Right lobe of liver (tissue), 6 donors: ENCODE data around the gene SORBS2. TPM values are rescaled to one million over a fixed set of nuclear protein-coding genes. Genes with fewer than 3 reads are reported as not detected.

Experiments used
- ATAC-seq, 4 donors: fragments of 200-7000 bp; cut with Tn5 transposase; one replicate each; pipeline ENCODE4 v1.9.1; 2020; ENCODE audit warnings: mild to moderate bottlenecking in 4 of 4, moderate library complexity in 4 of 4
- DNase-seq, 3 donors: peaks; one replicate each; pipeline ENCODE4 v3.0.0-alpha.2; 2020
- H3K27ac ChIP-seq, 3 donors: fragments of 200-600 bp; one replicate each; pipeline ENCODE4 v1.8.0; 2022
- H3K27me3 ChIP-seq, 2 donors: fragments of 200-600 bp; one replicate each; pipeline ENCODE4 v1.8.0; 2022
- H3K36me3 ChIP-seq, 4 donors: fragments of 200-600 bp; sonication (generic) in 1 of 4; one replicate each; pipeline versions ENCODE4 v1.5.1 to v1.8.0; 2017 to 2022; ENCODE audit warnings: control low read depth in 1 of 4
- H3K4me1 ChIP-seq, 4 donors: fragments of 200-600 bp; sonication (generic) in 1 of 4; one replicate each; pipeline versions ENCODE4 v1.5.1 to v1.8.0; 2017 to 2022; ENCODE audit warnings: control low read depth in 1 of 4
- H3K4me3 ChIP-seq, 3 donors: fragments of 200-600 bp; one replicate each; pipeline ENCODE4 v1.8.0; 2022
- H3K9me3 ChIP-seq, 4 donors: fragments of 200-600 bp; sonication (generic) in 1 of 4; one replicate each; pipeline versions ENCODE4 v1.5.1 to v1.8.0; 2017 to 2022; ENCODE audit warnings: control low read depth in 1 of 4
- CTCF ChIP-seq, 4 donors: fragments of 200-600 bp in 3 of 4; fragments of 450-650 bp in 1 of 4; IDR thresholded peaks; one replicate each; pipeline versions ENCODE4 v1.5.1 to v1.8.0; 2016 to 2022; ENCODE audit warnings: antibody characterized with exemption in 4 of 4, mild to moderate bottlenecking in 2 of 4
- POLR2A ChIP-seq: fragments of 450-650 bp; IDR thresholded peaks from one replicate; pipeline ENCODE4 v1.6.1; 2017; ENCODE audit warnings: antibody characterized with exemption, mild to moderate bottlenecking
- WGBS: methylation state at CpG from one replicate; pipeline ENCODE4 v1.1.6; 2018; ENCODE audit warnings: low coverage, low lambda C conversion rate; ENCODE audit not compliant: insufficient coverage; ENCODE audit errors: missing lambda C conversion rate; 5-methylcytosine and 5-hydroxymethylcytosine counted together
- intact Hi-C, 2 donors: fragments of 100-400 bp; cut with DNase I; formaldehyde crosslinking; loops; one replicate each; pipeline versions ENCODE4 v1.11.2 to v1.14.1; 2022
- total RNA-seq, 6 experiments: library from RNA; depleted of rRNA in 2 of 6; stranded (reverse); fragments of >200 nt in 2 of 6; fragmentation: NEBNext Ultra II Directional in 3 of 6; extraction: Animal tissue kit (Norgen Biotek cat#: 25700) in 3 of 6; gene quantifications; one replicate each; pipeline versions ENCODE4 v1.1.0 to v1.2.4, GENCODE V29; 2016 to 2023
- donor health status: DM: no; HTN: yes; CAD: no.
- donor health status: DM: no; HTN: no; CAD: no.
- donor health status: DM: no; HTN: no; CAD: no.
- donor health status: DM: no; HTN: yes; CAD: no.
- donor health status: DM: no; HTN: yes; CAD: no.

Gene SORBS2
- total RNA-seq, 6 experiments from 2014 or later, result 60.8 to 144 (median 107) TPM

- WGBS, result 67% methylated on average over 6 of the region's 6 CpGs
- TF ChIP-seq CTCF (IDR thresholded peaks at IDR 0.05) (no peak), POLR2A (no peak)
These were observed 225.0 kb downstream of the SORBS2 start for GRCh38 chr4:185587030-185587426.

GRCh38 chr4:185585211-185585610 is 226.8 kb downstream of the SORBS2 start:
- Histone ChIP-seq H3K9me3 (no peaks in the 10 kb centered on the region), H3K27ac (no peak overlapping the region), H3K27me3 (no peaks in the 10 kb centered on the region), H3K36me3 (peaks cover 0 to 4% (median 0%) of the 10 kb centered on the region in 4 donors), H3K4me1 (no peaks in the 10 kb centered on the region), H3K4me3 (no peak overlapping the region)
- 47% methylated on average over 1 of the region's 1 CpG for WGBS
- intact Hi-C loops, result no loop called here
- no peak for TF ChIP-seq CTCF (IDR thresholded peaks at IDR 0.05)
- TF ChIP-seq POLR2A, result no peak
- DNase-seq, result no peak
- no peak for ATAC-seq

More at GRCh38 chr4:185587030-185587426, 225.0 kb downstream of the SORBS2 start:
- Histone ChIP-seq H3K27me3 (no peaks in the 10 kb centered on the region), H3K27ac (no peak overlapping the region), H3K9me3 (no peaks in the 10 kb centered on the region), H3K36me3 (peaks cover 0 to 4% (median 0%) of the 10 kb centered on the region in 4 donors), H3K4me3 (no peak overlapping the region), H3K4me1 (peaks cover 0 to 7% (median 1%) of the 10 kb centered on the region in 4 donors)
- DNase-seq (no peak), ATAC-seq (no peak)
- intact Hi-C loops, result no loop called here

- TF ChIP-seq CTCF (IDR thresholded peaks at IDR 0.05) (no peak), POLR2A (no peak)
- no peaks in the 10 kb centered on the region for H3K27me3 ChIP-seq
- ATAC-seq, result no peak
- intact Hi-C loops, result no loop called here
- H3K9me3 ChIP-seq, result no peaks in the 10 kb centered on the region
- H3K4me1 ChIP-seq, result no peaks in the 10 kb centered on the region
- 64% methylated on average over 1 of the region's 1 CpG for WGBS
- no peak for DNase-seq
- no peak overlapping the region for H3K27ac ChIP-seq
- H3K36me3 ChIP-seq, result no peaks in the 10 kb centered on the region
- H3K4me3 ChIP-seq, result no peak overlapping the region
These were observed 228.2 kb downstream of the SORBS2 start for GRCh38 chr4:185583813-185584212.

- Histone ChIP-seq H3K27me3 (no peaks in the 10 kb centered on the region), H3K27ac (no peak overlapping the region), H3K36me3 (no peaks in the 10 kb centered on the region), H3K4me1 (no peaks in the 10 kb centered on the region), H3K4me3 (no peak overlapping the region), H3K9me3 (no peaks in the 10 kb centered on the region)
- intact Hi-C loops, result no loop called here
- peak; percentile 16 to 43 (median 37) for ATAC-seq
- 60% methylated on average over 5 of the region's 7 CpGs for WGBS
- TF ChIP-seq CTCF (IDR thresholded peaks at IDR 0.05) (no peak), POLR2A (no peak)
- DNase-seq, result no peak
These were observed 229.2 kb downstream of the SORBS2 start for GRCh38 chr4:185582651-185583400.
